Activated T-cell treated with anti-CD3 and anti-CD28 coated beads for 1 hour (primary cell): ENCODE measurements around the gene CAPN5.
"Not testable (repeated sequence)": the region's sequence is repeated elsewhere in the genome, so short reads cannot be mapped to it uniquely, and the experiment has no call there.

Source experiments
- DNase-seq: peaks from one replicate; pipeline ENCODE4 v3.0.0-alpha.2; 2020; ENCODE audit warnings: low read depth

CAPN5 gene

GRCh38 chr11:77044356-77044755 is 22.4 kb upstream of the CAPN5 start:
- DNase-seq, result no peak

DNA sequence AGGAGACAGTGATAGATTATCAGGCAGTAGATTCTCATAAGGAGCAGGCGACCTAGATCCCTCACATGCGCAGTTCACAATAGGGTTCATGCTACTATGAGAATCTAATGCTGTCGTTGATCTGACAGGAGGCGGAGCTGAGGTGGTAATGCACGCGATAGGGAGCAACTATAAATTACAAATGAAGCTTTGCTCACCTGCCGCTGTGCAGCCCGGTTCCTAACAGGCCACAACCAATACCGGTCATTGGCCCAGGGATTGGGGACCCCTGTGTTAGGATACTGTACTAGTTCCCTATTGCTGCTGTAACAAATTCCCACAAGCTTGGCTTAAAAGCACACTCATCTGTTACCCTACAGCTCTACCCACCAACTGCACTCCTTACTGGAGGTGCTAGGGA is 21.9 kb upstream of the CAPN5 start:
- DNase-seq, result no peak

- DNase-seq, result peak; percentile 44
Observed at GRCh38 chr11:77046060-77046501, 20.7 kb upstream of the CAPN5 start.

DNA sequence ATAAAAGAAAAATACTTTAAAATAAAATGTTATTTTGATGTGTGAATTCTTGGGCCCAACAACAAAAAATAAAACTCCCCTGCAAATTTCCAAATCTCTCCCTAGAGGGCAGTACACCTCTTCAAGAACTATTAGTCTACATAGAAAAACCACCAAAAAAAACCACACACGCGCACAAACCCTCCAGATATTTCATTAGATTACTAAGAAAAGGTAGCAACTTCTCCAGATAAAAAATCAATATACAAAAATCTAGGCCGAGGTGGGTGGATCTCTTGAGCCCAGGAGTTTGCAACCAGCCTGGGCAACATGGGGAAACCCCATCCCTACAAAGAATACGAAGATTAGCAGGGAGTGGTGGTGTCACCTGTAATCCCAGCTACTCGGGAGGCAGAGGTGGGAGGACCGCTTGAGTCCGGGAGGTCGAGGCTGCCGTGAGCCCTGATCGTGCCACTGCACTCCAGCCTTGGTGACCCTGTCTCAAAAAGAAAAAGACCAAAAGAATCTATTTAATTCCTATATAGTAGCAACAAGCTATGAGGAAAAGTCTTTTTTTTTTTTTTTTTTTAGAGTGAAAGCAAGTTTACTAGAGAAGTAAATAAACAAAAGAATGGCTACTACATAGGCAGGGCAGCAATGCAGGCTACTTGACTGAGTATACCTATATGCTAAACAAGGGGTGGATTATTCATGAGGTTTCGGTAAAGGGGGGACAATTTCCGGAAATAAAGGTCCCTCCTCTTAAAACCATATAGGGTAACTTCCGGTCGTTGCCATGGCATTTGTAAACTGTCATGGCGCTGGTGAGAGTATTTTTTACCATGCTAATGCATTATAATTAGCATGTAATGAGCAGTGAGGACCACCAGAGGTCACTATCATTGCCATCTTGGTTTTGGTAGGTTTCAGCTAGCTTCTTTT is 19.5 kb upstream of the CAPN5 start:
- peak; percentile 61 for DNase-seq

GRCh38 chr11:77047928-77048446 is 18.8 kb upstream of the CAPN5 start:
- DNase-seq, result not testable (repeated sequence)

DNA sequence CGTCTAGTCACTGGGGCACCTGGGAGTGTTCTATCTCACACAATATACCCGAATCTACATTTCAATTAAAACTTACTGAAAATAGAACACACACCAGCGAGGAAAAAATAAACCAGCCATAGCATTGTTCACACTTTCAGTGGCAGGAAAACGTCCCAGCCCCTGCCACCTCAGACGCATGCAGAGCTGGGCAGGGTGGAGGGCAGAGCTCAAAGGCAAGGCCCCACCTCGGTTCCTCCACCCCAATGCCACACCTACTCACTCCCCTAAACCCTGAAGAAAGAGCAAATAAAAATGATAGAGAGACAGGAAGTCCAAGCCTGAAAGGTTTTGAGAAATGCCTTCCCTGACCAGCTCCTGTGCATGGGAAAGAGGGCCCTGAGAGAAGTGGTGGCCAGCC is 17.7 kb upstream of the CAPN5 start:
- no peak for DNase-seq

DNA sequence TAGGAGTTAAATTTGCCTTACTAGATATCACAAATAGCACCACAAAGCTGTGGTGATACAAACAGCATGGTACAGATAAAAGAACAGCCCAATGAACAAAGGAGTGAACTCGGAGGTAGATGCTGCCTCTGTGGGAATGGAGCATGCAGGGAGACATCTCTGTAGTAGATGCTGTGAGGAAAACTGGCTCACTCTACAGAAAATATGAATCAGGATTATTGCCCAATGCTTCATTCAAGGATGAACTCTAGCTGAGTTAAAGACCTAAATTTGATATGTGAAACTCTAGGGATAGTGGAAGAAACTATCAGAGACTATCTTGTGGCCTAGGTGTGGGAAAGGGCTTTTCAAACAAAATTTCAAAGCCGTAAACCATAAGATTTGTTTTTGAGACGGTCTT is 15.3 kb upstream of the CAPN5 start:
- no peak for DNase-seq

- no peak for DNase-seq
Observed at GRCh38 chr11:77052518-77052917, 14.3 kb upstream of the CAPN5 start.

DNA sequence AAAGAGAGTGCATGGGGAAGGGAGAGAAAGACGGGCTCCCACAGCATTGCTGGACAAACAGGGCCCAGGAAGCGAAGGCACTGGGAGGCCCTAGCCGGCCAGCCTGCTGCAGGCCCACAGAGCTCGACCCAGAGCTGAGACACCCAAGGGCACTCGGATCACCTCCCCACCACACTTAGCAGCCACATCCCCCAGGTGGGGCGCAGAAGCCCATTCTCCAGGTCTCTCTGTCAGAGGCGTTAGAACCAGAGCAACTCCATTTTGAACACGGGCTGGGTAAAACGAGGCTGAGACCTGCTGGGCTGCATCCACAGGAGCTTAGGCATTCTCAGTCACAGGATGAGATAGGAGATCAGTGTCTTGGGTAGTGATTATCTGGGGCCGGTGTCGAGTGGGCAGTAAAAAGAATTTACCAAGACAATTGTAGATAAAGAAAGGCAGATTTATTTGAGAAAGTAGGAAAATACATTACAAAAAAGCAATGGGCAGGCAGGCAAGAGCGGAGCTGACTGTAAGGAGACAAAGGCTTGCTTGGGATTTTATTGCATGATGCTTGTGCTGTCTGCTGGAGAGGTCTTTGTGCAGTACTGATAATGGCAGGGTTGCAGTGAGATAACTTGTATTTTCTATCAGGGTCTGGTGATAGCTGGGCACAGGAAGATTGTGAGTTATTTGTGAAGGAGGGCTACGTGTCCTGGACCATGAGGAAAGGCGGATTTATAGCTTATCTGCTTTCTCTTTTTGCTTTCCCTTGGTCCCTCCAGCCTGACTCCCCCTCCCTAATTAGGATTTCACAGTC is 13.4 kb upstream of the CAPN5 start:
- no peak for DNase-seq

DNA sequence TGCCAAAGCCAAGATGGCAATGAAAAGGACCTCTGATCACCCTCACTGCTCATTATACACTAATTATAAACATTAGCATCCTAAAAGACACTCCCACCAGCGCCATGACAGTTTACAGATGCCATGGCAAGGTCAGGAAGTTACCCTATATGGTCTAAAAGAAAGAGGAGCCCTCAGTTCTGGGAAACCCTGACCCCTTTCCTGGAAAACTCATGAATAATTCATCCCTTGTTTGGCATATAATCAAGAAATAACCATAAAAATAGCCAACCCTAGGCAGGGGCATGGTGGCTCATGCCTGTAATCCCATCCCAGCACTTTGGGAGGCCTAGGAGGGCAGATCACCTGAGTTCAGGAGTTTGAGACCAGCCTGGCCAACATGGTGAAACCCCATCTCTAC is 12.7 kb upstream of the CAPN5 start:
- DNase-seq, result no peak

DNA sequence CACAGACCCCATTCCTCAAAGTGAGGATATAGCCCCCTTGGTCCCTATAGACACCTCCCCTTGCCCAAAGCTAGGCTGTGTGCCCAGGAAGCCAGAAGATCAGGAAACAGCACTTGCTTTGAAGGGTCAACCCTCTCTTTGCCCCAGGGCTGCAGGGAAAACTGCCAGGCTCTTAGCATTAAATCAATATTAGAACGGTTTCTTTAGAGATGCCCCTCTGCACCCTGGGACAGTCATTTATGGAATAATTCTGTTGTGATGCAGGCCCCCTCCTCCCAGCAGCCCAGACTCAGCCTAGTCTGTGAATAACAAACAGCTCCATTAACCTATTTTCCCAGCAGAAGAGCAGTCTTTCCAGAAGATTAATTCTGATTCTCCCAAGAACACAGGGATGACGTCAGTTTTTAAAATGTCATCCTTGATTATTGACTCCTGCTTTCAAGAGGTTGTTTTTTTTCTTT is 11.6 kb upstream of the CAPN5 start:
- no peak for DNase-seq

- DNase-seq, result no peak
Observed at GRCh38 chr11:77055913-77056312, 10.9 kb upstream of the CAPN5 start.

GRCh38 chr11:77056814-77057402 is 9.9 kb upstream of the CAPN5 start:
- no peak for DNase-seq

DNA sequence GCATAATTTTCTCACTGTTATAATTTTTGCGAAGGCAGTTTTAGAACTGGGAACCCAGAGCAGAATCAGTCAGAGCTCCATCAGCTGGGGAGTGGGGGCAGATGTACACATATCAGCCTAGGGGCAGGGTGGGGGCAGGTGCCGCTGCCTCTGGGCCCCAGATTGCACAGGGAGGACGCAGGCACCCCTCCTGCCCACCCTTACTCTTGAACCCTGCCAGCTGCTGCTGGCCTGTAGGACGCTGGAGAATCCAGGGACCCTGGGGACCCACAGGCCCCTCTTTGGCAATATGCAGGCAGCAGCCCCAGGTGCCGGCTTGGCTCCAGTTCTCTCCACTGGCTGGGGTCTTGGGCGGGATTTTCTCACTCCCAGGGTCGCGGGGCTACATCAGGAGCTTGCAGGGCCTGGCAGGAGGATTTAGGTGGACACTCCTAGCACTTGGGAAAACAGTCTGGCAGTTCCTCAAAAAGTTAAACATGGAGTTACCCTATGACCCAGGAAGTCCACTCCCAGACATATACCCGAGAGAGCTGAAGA is 8.8 kb upstream of the CAPN5 start:
- no peak for DNase-seq

GRCh38 chr11:77058900-77059299 is 7.9 kb upstream of the CAPN5 start:
- no peak for DNase-seq

- no peak for DNase-seq
Observed at GRCh38 chr11:77059806-77060205, 7.0 kb upstream of the CAPN5 start.

DNA sequence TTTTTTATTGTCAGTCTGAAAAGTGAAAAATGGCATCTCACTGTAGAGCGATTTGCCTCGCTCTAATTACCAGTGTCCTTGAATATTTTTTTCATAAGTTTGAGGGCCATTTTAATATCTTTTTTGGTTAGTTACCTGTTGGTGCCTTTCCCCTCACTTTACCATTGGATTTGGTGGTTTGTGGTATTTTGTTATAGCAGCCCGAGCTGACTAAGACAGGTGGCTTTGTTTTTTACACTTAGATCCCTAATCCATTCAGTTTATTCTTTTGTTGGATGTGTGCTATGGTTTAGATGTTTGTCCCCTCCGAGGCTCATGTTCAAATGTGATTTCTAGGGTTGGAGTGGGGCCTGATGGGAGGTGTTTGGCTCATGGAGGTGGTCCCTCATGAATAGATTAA is 6.5 kb upstream of the CAPN5 start:
- DNase-seq, result no peak

DNA sequence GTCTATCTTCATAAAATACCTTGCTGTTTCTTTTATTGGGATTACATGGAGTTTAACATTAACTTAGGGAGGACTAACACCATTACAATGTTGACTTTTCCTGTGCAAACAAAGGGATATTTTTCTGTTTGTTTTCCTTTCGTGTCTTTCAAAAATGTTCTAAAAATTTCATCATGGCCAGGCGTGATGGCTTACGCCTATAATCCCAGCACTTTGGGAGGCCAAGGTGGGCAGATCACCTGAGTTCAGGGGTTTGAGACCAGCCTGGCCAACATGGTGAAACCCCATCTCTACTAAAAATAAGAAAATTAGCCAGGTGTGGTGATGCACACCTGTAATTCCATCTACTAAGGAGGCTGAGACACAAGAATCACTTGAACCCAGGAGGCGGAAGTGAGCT is 5.5 kb upstream of the CAPN5 start:
- not testable (repeated sequence) for DNase-seq

DNA sequence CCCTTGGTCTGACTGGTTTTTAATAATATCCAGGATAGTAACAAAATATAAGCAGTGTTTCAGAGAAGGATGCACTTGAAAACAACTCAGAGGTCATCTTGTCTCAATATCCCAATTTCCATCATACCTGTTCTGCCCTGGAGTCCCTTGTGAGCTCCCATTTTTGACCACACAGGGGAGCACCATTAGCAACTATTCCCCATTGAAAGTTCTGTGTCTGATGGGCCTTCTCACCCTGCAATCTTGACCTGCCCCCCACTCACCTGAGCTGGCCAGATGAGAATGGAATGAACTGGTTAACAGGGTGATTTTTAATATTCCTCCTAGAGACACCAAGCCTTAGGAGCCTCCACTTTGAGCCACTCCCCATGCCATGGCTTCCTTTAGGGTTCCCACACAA is 3.8 kb upstream of the CAPN5 start:
- DNase-seq, result no peak

DNA sequence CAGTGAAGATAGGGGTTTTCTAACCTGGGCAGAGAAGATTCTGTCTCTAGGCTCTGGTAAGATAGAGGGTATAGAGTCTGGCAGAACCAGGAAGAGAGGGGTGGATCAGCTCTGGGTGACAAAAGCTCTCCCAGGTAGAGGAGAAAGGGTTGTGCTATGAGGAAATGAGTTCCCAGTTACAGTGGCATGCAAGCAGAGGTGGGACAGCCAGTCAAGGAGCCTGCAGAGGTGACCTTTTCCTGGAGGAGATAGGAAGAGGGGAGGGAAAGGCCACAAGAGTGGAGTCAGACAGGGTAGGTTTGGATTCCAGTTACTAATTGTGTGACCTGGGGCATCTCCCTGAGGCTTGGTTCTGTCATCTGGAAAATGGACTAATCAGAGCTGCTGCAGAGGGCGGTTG is 3.4 kb upstream of the CAPN5 start:
- DNase-seq, result no peak

- DNase-seq, result no peak
Observed at GRCh38 chr11:77063861-77064260, 2.9 kb upstream of the CAPN5 start.

- no peak for DNase-seq
Observed at GRCh38 chr11:77064648-77065217, 2.0 kb upstream of the CAPN5 start.
